Iris pigment epithelial cell (primary cell): ENCODE measurements around the gene CCDC83.
A peak's percentile ranks its signal among the peaks of the same experiment; 100 is the strongest.
"Not testable (repeated sequence)": the region's sequence is repeated elsewhere in the genome, so short reads cannot be mapped to it uniquely, and the experiment has no call there.

ENCODE experiments used
- DNase-seq: peaks from one replicate; pipeline ENCODE4 v3.0.0-alpha.2; 2011; ENCODE audit warnings: low read depth

Gene CCDC83

GRCh38 chr11:85889108-85889507 lies 33.9 kb downstream of the CCDC83 start:
- no peak for DNase-seq

- peak; percentile 81 for DNase-seq
These were observed 34.7 kb downstream of the CCDC83 start for GRCh38 chr11:85889676-85890579.

GRCh38 chr11:85893395-85893794 lies 38.2 kb downstream of the CCDC83 start:
- no peak for DNase-seq

- DNase-seq, result peak; percentile 27
These were observed 41.7 kb downstream of the CCDC83 start for GRCh38 chr11:85896876-85897275.

- peak; percentile 40 for DNase-seq
These were observed 43.3 kb downstream of the CCDC83 start for GRCh38 chr11:85898456-85898855.

- DNase-seq, result no peak
These were observed 47.2 kb downstream of the CCDC83 start for GRCh38 chr11:85902353-85902752.

GRCh38 chr11:85903406-85903805 lies 48.2 kb downstream of the CCDC83 start:
- no peak for DNase-seq

- DNase-seq, result no peak
These were observed 48.6 kb downstream of the CCDC83 start for GRCh38 chr11:85903811-85904210.

- no peak for DNase-seq
These were observed 57.2 kb downstream of the CCDC83 start for GRCh38 chr11:85912414-85912813.

GRCh38 chr11:85913513-85913912 lies 58.3 kb downstream of the CCDC83 start:
- no peak for DNase-seq

GRCh38 chr11:85914425-85914824 lies 59.2 kb downstream of the CCDC83 start:
- no peak for DNase-seq

GRCh38 chr11:85918910-85919794 lies 64.0 kb downstream of the CCDC83 start:
- no peak for DNase-seq

GRCh38 chr11:85922367-85922766 lies 67.2 kb downstream of the CCDC83 start:
- DNase-seq, result no peak

- DNase-seq, result no peak
These were observed 68.3 kb downstream of the CCDC83 start for GRCh38 chr11:85923455-85923854.

GRCh38 chr11:85926653-85927214 lies 71.6 kb downstream of the CCDC83 start:
- DNase-seq, result not testable (repeated sequence)

- DNase-seq, result no peak
These were observed 75.7 kb downstream of the CCDC83 start for GRCh38 chr11:85930879-85931366.

GRCh38 chr11:85934596-85935169 lies 79.5 kb downstream of the CCDC83 start:
- DNase-seq, result no peak

- DNase-seq, result no peak
These were observed 80.6 kb downstream of the CCDC83 start for GRCh38 chr11:85935751-85936150.

GRCh38 chr11:85937835-85938234 lies 82.7 kb downstream of the CCDC83 start:
- no peak for DNase-seq

- DNase-seq, result no peak
These were observed 84.2 kb downstream of the CCDC83 start for GRCh38 chr11:85939099-85940015.
